ENCODE data around the gene CEP295NL. TPM values are rescaled to one million over a fixed set of nuclear protein-coding genes. Genes with fewer than 3 reads are reported as not detected.
A peak's percentile ranks its signal among the peaks of the same experiment; 100 is the strongest.

Gene CEP295NL
- total and polyA plus RNA-seq, 2 of the 13 experiments (the other 11 are each of a cell fraction or from before 2014, with no cell fraction given), result not detected

DNA sequence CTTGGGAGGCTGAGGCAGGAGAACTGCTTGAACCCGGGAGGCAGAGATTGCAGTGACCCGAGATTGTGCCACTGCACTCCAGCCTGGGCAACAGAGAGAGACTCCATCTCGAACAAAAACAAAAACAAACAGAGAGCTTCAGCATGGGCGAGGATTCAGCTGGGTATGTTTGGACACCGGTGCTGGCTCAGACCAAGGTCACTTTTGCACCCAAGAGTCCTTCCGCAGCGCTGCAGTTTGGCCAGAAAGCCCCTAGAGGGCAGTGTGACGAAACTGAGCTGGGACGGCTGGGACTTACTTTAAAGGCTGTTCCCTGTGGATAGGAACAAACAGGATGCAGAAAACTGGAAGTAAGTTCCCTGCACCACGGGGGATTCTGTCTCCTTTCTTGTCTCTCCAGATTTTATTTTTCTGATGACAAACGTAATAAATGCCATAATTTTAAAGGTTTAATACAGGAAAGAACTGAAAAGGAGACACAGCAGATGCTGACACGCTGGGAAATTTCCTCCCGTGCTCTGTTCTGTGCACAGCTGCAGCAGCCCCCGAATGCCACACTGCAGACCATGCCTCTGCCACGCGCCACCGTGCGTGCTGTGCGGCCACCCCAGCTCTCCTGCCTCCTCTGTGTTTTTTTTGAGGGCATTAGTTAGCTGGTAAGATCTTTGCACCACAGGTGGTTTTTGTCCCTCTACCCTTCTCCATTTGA lies 37.2 kb downstream of the CEP295NL start (continued):
- TF ChIP-seq MYPOP (CRISPR knock-in tag; IDR thresholded peaks at IDR 0.05) (peak; percentile 87), RORA (CRISPR knock-in tag; IDR thresholded peaks at IDR 0.05) (no peak), KLF15 (CRISPR knock-in tag; IDR thresholded peaks at IDR 0.05; ENCODE audit: borderline replicate concordance) (no peak), CEBPB (IDR thresholded peaks at IDR 0.05; ENCODE audit: borderline replicate concordance, low read depth, low read length) (no peak), ESRRA (CRISPR knock-in tag; IDR thresholded peaks at IDR 0.05; ENCODE audit: low read depth) (peak; percentile 90; the same call in 1 of the 2 replicates), ELF4 (CRISPR knock-in tag; IDR thresholded peaks at IDR 0.05; ENCODE audit: borderline replicate concordance) (no peak), SMAD9 (CRISPR knock-in tag; IDR thresholded peaks at IDR 0.05) (no peak), ZBTB43 (CRISPR knock-in tag; conservative IDR thresholded peaks at IDR 0.05) (no peak), ATF7-NPFF (CRISPR knock-in tag; IDR thresholded peaks at IDR 0.05; ENCODE audit: low read depth) (no peak), ZNF605 (CRISPR knock-in tag; IDR thresholded peaks at IDR 0.05) (no peak), MEF2D (CRISPR knock-in tag; IDR thresholded peaks at IDR 0.05) (no peak; the same call in 1 of the 2 replicates), SIN3A (IDR thresholded peaks at IDR 0.05; ENCODE audit: borderline replicate concordance, low read depth, low read length) (no peak), ZFP91 (CRISPR knock-in tag; IDR thresholded peaks at IDR 0.05; ENCODE audit: borderline replicate concordance) (peak; percentile 45; the same call in 1 of the 2 replicates), ASH2L (IDR thresholded peaks at IDR 0.05; ENCODE audit: insufficient read length, low read depth, low read length) (no peak), CBX5 (CRISPR knock-in tag; IDR thresholded peaks at IDR 0.05; ENCODE audit: borderline replicate concordance) (peak; percentile 73; the same call in 1 of the 2 replicates), ZNF788 (CRISPR knock-in tag; IDR thresholded peaks at IDR 0.05; ENCODE audit: borderline replicate concordance) (peak; percentile 67; the same call in 1 of the 2 replicates), ZMYM2 (CRISPR knock-in tag; IDR thresholded peaks at IDR 0.05) (peak; percentile 52; the same call in 1 of the 2 replicates), ZMYM3 (CRISPR knock-in tag; IDR thresholded peaks at IDR 0.05) (peak; percentile 79; the same call in 1 of the 2 replicates), EP300 (IDR thresholded peaks at IDR 0.05; ENCODE audit: low read depth in 2 of 2, low read length in 2 of 2) (no peak), EP300 (CRISPR knock-in tag; IDR thresholded peaks at IDR 0.05; ENCODE audit: borderline replicate concordance) (no peak)
- TF ChIP-seq, protein P1, sequence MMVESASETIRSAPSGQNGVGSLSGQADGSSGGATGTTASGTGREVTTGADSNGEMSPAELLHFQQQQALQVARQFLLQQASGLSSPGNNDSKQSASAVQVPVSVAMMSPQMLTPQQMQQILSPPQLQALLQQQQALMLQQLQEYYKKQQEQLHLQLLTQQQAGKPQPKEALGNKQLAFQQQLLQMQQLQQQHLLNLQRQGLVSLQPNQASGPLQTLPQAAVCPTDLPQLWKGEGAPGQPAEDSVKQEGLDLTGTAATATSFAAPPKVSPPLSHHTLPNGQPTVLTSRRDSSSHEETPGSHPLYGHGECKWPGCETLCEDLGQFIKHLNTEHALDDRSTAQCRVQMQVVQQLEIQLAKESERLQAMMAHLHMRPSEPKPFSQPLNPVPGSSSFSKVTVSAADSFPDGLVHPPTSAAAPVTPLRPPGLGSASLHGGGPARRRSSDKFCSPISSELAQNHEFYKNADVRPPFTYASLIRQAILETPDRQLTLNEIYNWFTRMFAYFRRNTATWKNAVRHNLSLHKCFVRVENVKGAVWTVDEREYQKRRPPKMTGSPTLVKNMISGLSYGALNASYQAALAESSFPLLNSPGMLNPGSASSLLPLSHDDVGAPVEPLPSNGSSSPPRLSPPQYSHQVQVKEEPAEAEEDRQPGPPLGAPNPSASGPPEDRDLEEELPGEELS (CRISPR knock-in tag; IDR thresholded peaks at IDR 0.05), result peak; percentile 51
- TF ChIP-seq, protein P2, sequence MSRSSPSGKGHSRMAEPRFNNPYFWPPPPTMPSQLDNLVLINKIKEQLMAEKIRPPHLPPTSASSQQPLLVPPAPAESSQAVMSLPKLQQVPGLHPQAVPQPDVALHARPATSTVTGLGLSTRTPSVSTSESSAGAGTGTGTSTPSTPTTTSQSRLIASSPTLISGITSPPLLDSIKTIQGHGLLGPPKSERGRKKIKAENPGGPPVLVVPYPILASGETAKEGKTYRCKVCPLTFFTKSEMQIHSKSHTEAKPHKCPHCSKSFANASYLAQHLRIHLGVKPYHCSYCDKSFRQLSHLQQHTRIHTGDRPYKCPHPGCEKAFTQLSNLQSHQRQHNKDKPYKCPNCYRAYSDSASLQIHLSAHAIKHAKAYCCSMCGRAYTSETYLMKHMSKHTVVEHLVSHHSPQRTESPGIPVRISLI (CRISPR knock-in tag; IDR thresholded peaks at IDR 0.05; ENCODE audit: borderline replicate concordance), result peak; percentile 41

Data from HepG2 (cell line).